ENCODE measurements around the gene SSX2IP.

DNA sequence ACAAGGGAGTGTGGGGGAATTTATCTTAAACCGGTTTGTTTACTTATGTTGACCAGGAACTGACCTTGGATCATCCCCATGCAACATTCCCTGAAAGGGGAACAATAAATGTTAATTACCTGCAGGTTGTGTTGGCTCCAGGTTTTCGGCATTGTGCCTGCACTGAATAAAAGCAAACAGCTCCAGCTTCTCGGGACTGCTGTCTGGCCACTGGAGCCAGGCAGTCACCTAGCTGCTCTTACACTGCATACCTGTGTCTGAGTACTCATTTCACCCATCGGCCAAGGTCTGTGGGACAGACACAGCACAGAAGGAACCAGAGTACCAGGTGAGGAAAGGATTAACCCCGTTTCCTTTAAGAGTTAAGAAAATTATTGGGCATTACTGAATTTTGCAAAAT, 83.3 kb downstream of the SSX2IP start:
- TF ChIP-seq POLR2A (IDR thresholded peaks at IDR 0.05), result no peak
- TF ChIP-seq, protein P1, sequence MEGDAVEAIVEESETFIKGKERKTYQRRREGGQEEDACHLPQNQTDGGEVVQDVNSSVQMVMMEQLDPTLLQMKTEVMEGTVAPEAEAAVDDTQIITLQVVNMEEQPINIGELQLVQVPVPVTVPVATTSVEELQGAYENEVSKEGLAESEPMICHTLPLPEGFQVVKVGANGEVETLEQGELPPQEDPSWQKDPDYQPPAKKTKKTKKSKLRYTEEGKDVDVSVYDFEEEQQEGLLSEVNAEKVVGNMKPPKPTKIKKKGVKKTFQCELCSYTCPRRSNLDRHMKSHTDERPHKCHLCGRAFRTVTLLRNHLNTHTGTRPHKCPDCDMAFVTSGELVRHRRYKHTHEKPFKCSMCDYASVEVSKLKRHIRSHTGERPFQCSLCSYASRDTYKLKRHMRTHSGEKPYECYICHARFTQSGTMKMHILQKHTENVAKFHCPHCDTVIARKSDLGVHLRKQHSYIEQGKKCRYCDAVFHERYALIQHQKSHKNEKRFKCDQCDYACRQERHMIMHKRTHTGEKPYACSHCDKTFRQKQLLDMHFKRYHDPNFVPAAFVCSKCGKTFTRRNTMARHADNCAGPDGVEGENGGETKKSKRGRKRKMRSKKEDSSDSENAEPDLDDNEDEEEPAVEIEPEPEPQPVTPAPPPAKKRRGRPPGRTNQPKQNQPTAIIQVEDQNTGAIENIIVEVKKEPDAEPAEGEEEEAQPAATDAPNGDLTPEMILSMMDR (IDR thresholded peaks at IDR 0.05), result no peak

Data from stomach (tissue), 4 donors.